H9 (cell line): ENCODE measurements around the gene BIRC3. TPM values are rescaled to one million over a fixed set of nuclear protein-coding genes. Genes with fewer than 3 reads are reported as not detected.

ENCODE experiments used
- DNase-seq: peaks from one replicate; pipeline ENCODE4 v3.0.0-alpha.2; 2017
- H2AFZ ChIP-seq: one replicate; pipeline ENCODE4 v1.6.1; 2013; ENCODE audit warnings: mild to moderate bottlenecking, low read length, control low read depth, moderate library complexity
- H2AK5ac ChIP-seq: 2 replicates; pipeline ENCODE4 v1.6.1; 2013; ENCODE audit warnings: low read length, control low read depth, mixed read lengths; ENCODE audit not compliant: insufficient read length
- H2BK120ac ChIP-seq: one replicate; pipeline ENCODE4 v1.6.1; 2013; ENCODE audit warnings: low read depth, mild to moderate bottlenecking, low read length, control low read depth, inconsistent platforms; ENCODE audit not compliant: poor library complexity, severe bottlenecking
- H2BK12ac ChIP-seq: 2 replicates; pipeline ENCODE4 v1.6.1; 2013; ENCODE audit warnings: low read length, control low read depth, mixed read lengths, low read depth; ENCODE audit not compliant: insufficient read length
- H2BK15ac ChIP-seq: 2 replicates; pipeline ENCODE4 v1.6.1; 2013; ENCODE audit warnings: low read depth, low read length, control low read depth
- H2BK20ac ChIP-seq: one replicate; pipeline ENCODE4 v1.6.1; 2013; ENCODE audit warnings: low read depth, mild to moderate bottlenecking, low read length, control low read depth, inconsistent platforms; ENCODE audit not compliant: poor library complexity, severe bottlenecking
- H2BK5ac ChIP-seq: 2 replicates; pipeline ENCODE4 v1.6.1; 2013; ENCODE audit warnings: low read length, control low read depth, mixed read lengths; ENCODE audit not compliant: insufficient read length
- H3K14ac ChIP-seq: 2 replicates; pipeline ENCODE4 v1.6.1; 2013; ENCODE audit warnings: low read length, control low read depth; ENCODE audit not compliant: insufficient read depth
- H3K18ac ChIP-seq: 2 replicates; pipeline ENCODE4 v1.6.1; 2013; ENCODE audit warnings: low read depth, mild to moderate bottlenecking, mixed read lengths, low read length, control low read depth; ENCODE audit not compliant: insufficient read length
- H3K23ac ChIP-seq: 2 replicates; pipeline ENCODE4 v1.6.1; 2013; ENCODE audit warnings: low read length, control low read depth, mixed read lengths, low read depth; ENCODE audit not compliant: insufficient read length
- H3K23me2 ChIP-seq: 2 replicates; pipeline ENCODE4 v1.6.1; 2013; ENCODE audit warnings: low read depth, mild to moderate bottlenecking, mixed read lengths, low read length, control low read depth; ENCODE audit not compliant: insufficient read length, poor library complexity, severe bottlenecking
- H3K27ac ChIP-seq: 2 replicates; pipeline ENCODE4 v1.5.1; 2013; ENCODE audit warnings: low read length, control low read depth, mixed read lengths, low read depth; ENCODE audit not compliant: insufficient read length
- H3K27me3 ChIP-seq: 2 replicates; pipeline ENCODE4 v1.6.1; 2013; ENCODE audit warnings: low read length, control low read depth, inconsistent platforms; ENCODE audit not compliant: insufficient read depth
- H3K4ac ChIP-seq: 2 replicates; pipeline ENCODE4 v1.6.1; 2013; ENCODE audit warnings: low read depth, mild to moderate bottlenecking, control low read depth, inconsistent platforms, low read length, moderate library complexity
- H3K4me1 ChIP-seq: 2 replicates; pipeline ENCODE4 v1.6.1; 2013; ENCODE audit warnings: low read length, control low read depth, inconsistent platforms; ENCODE audit not compliant: insufficient read depth
- H3K4me2 ChIP-seq: 2 replicates; pipeline ENCODE4 v1.6.1; 2013; ENCODE audit warnings: low read length, control low read depth, mixed read lengths; ENCODE audit not compliant: insufficient read length, insufficient read depth
- H3K56ac ChIP-seq: 2 replicates; pipeline ENCODE4 v1.6.1; 2013; ENCODE audit warnings: low read depth, mild to moderate bottlenecking, mixed read lengths, low read length, control low read depth; ENCODE audit not compliant: insufficient read length
- H3K79me1 ChIP-seq: 2 replicates; pipeline ENCODE4 v1.6.1; 2013; ENCODE audit warnings: low read depth, mild to moderate bottlenecking, moderate library complexity, low read length, control low read depth, inconsistent platforms; ENCODE audit not compliant: insufficient read depth, poor library complexity, severe bottlenecking
- H3K79me2 ChIP-seq: 2 replicates; pipeline ENCODE4 v1.6.1; 2013; ENCODE audit warnings: low read length, control low read depth, inconsistent platforms; ENCODE audit not compliant: insufficient read depth
- H3K9ac ChIP-seq: 2 replicates; pipeline ENCODE4 v1.6.1; 2013; ENCODE audit warnings: low read length, control low read depth, mixed read lengths; ENCODE audit not compliant: insufficient read length; ENCODE audit errors: extremely low read depth
- H3K9me3 ChIP-seq: one replicate; pipeline ENCODE4 v1.6.1; 2013; ENCODE audit warnings: low read depth, low read length, inconsistent platforms; ENCODE audit not compliant: control insufficient read depth
- H3T11ph ChIP-seq: one replicate; pipeline ENCODE4 v1.6.1; 2013; ENCODE audit warnings: mild to moderate bottlenecking, low read length, control low read depth, inconsistent platforms
- H4K20me1 ChIP-seq: one replicate; pipeline ENCODE4 v1.6.1; 2013; ENCODE audit not compliant: control insufficient read depth, insufficient read length, insufficient read depth
- H4K5ac ChIP-seq: 2 replicates; pipeline ENCODE4 v1.6.1; 2013; ENCODE audit warnings: low read depth, mild to moderate bottlenecking, mixed read lengths, low read length, control low read depth; ENCODE audit not compliant: insufficient read length
- H4K8ac ChIP-seq: replicated peaks from 2 replicates; pipeline ENCODE4 v1.6.1; 2013; ENCODE audit warnings: low read length, control low read depth, mixed read lengths, low read depth; ENCODE audit not compliant: insufficient read length
- H4K91ac ChIP-seq: 2 replicates; pipeline ENCODE4 v1.6.1; 2013; ENCODE audit warnings: low read depth, mild to moderate bottlenecking, moderate library complexity, mixed read lengths, low read length, control low read depth; ENCODE audit not compliant: insufficient read length
- H3K27ac Mint-ChIP-seq, 3 experiments: 2 replicates in 2 of 3; 3 replicates in 1 of 3; pipeline ENCODE4 v1.8.0; 2020 to 2021; ENCODE audit warnings: mixed read lengths in 3 of 3, mild to moderate bottlenecking in 1 of 3, moderate library complexity in 1 of 3
- H3K27me3 Mint-ChIP-seq: 2 replicates; pipeline ENCODE4 v1.8.0; 2021; ENCODE audit warnings: low read depth, mild to moderate bottlenecking, moderate library complexity, mixed read lengths
- H3K36me3 Mint-ChIP-seq, 3 experiments: 2 replicates in 2 of 3; 3 replicates in 1 of 3; pipeline ENCODE4 v1.8.0; 2020 to 2021; ENCODE audit warnings: low read depth in 3 of 3, mixed read lengths in 3 of 3; ENCODE audit not compliant: insufficient read depth in 1 of 3
- H3K4me1 Mint-ChIP-seq, 2 experiments: 2 replicates each; pipeline ENCODE4 v1.8.0; 2020; ENCODE audit warnings: mixed read lengths in 2 of 2
- H3K4me3 Mint-ChIP-seq, 2 experiments: 2 replicates in 1 of 2; 3 replicates in 1 of 2; pipeline ENCODE4 v1.8.0; 2020 to 2021; ENCODE audit warnings: mild to moderate bottlenecking in 2 of 2, mixed read lengths in 2 of 2, moderate library complexity in 1 of 2
- H3K9me3 Mint-ChIP-seq, 2 experiments: 2 replicates in 1 of 2; 3 replicates in 1 of 2; pipeline ENCODE4 v1.8.0; 2020; ENCODE audit warnings: mild to moderate bottlenecking in 2 of 2, mixed read lengths in 2 of 2, moderate library complexity in 1 of 2
- WGBS: extraction: QIAGEN DNeasy Blood & Tissue Kit; methylation state at CpG from one replicate; pipeline ENCODE4 v1.1.7; 2013; ENCODE audit warnings: missing lambda C conversion rate, low lambda C conversion rate, mixed read lengths; ENCODE audit not compliant: insufficient read length; ENCODE audit errors: extremely low coverage; 5-methylcytosine and 5-hydroxymethylcytosine counted together
- total RNA-seq: library from RNA; stranded (reverse); gene quantifications from 2 replicates; pipeline ENCODE4 v1.2.1, GENCODE V29; 2021
- TF ChIP-seq, protein P1 (sequence below): fragments of 200-600 bp; sonication (generic); conservative IDR thresholded peaks from 3 replicates; pipeline ENCODE4 v1.8.0; 2021; ENCODE audit warnings: antibody characterized with exemption, mild to moderate bottlenecking

The BIRC3 gene
- total RNA-seq, 1 experiment from 2014 or later: 0.04 TPM

DNA sequence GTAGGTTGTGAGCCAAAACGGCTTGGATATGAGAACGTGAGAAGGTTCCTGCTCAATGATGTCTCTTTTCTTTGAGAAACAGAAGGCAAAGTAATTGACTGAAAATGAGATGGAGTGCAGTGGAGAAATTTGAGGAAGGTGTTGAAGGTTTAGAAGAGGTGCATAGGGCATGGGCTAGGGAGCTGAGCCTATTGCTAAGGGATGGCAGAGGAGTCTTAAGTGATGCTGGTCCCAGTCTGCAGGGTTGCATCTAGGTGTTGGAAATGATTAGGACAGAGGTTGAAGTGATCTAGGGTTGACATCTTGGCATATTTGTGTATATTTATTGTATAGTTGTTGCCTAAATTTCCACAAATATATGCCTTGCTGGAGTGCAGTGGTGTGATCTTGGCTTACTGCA lies 2.3 kb downstream of the BIRC3 start:
- H4K91ac ChIP-seq: no peak overlapping the region
- no peak overlapping the region for H3K14ac ChIP-seq
- peaks cover 2% of the 10 kb centered on the region; the same call in 1 of the 2 replicates for H3K4me1 ChIP-seq
- H2BK12ac ChIP-seq: no peak overlapping the region
- H3K9me3 ChIP-seq: no peaks in the 10 kb centered on the region
- Mint-ChIP-seq H3K4me1 (peaks cover 6% of the 10 kb centered on the region in 2 experiments; a peak in 3 of 4 replicates), H3K27ac (no peak overlapping the region), H3K27me3 (peaks cover 27% of the 10 kb centered on the region), H3K36me3 (no peaks in the 10 kb centered on the region), H3K9me3 (no peaks in the 10 kb centered on the region), H3K4me3 (no peak overlapping the region)
- H2BK120ac ChIP-seq: no peak overlapping the region
- no peak overlapping the region for H3K9ac ChIP-seq
- no peaks in the 10 kb centered on the region for H4K20me1 ChIP-seq
- TF ChIP-seq, protein P1, sequence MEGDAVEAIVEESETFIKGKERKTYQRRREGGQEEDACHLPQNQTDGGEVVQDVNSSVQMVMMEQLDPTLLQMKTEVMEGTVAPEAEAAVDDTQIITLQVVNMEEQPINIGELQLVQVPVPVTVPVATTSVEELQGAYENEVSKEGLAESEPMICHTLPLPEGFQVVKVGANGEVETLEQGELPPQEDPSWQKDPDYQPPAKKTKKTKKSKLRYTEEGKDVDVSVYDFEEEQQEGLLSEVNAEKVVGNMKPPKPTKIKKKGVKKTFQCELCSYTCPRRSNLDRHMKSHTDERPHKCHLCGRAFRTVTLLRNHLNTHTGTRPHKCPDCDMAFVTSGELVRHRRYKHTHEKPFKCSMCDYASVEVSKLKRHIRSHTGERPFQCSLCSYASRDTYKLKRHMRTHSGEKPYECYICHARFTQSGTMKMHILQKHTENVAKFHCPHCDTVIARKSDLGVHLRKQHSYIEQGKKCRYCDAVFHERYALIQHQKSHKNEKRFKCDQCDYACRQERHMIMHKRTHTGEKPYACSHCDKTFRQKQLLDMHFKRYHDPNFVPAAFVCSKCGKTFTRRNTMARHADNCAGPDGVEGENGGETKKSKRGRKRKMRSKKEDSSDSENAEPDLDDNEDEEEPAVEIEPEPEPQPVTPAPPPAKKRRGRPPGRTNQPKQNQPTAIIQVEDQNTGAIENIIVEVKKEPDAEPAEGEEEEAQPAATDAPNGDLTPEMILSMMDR: no peak
- no peak overlapping the region for H2BK20ac ChIP-seq
- H3K18ac ChIP-seq: no peak overlapping the region
- no peak overlapping the region for H3K4ac ChIP-seq
- H3T11ph ChIP-seq: no peak overlapping the region
- no peak overlapping the region for H2AFZ ChIP-seq
- no peaks in the 10 kb centered on the region; the same call in 1 of the 2 replicates for H3K27me3 ChIP-seq
- H2AK5ac ChIP-seq: no peak overlapping the region
- H3K56ac ChIP-seq: no peak overlapping the region
- H3K79me2 ChIP-seq: no peaks in the 10 kb centered on the region
- no CpG with 5 or more reads among the region's 2 CpGs for WGBS
- no peak overlapping the region for H3K27ac ChIP-seq
- no peak overlapping the region for H4K8ac ChIP-seq
- H3K4me2 ChIP-seq: no peak overlapping the region
- no peak overlapping the region for H4K5ac ChIP-seq
- no peaks in the 10 kb centered on the region for H3K79me1 ChIP-seq
- H2BK15ac ChIP-seq: no peak overlapping the region
- peaks cover 8% of the 10 kb centered on the region for H3K23me2 ChIP-seq
- no peak overlapping the region for H2BK5ac ChIP-seq
- no peak for DNase-seq
- no peak overlapping the region for H3K23ac ChIP-seq
